T-helper 1 cell treated with Interleukin-12 subunit alpha and Interleukin-12 subunit beta and Interleukin-4 antibody, amounts not matched to agents 30 ng/mL and 1 ng/mL, for 36 hours (primary cell): ENCODE data around the gene KIF23. TPM values are rescaled to one million over a fixed set of nuclear protein-coding genes. Genes with fewer than 3 reads are reported as not detected.
"Not testable (repeated sequence)": the region's sequence is repeated elsewhere in the genome, so short reads cannot be mapped to it uniquely, and the experiment has no call there.

Experiments used
- intact Hi-C: fragments of 100-400 bp; cut with micrococcal nuclease; formaldehyde crosslinking; loops from one replicate; pipeline ENCODE4 v1.15.1; 2024
- total RNA-seq: library from RNA; stranded (reverse); gene quantifications from 2 replicates; pipeline ENCODE4 v1.2.3, GENCODE V29; 2022

KIF23 gene
- total RNA-seq = 46.4 and 47.2 TPM in 2 replicates

DNA sequence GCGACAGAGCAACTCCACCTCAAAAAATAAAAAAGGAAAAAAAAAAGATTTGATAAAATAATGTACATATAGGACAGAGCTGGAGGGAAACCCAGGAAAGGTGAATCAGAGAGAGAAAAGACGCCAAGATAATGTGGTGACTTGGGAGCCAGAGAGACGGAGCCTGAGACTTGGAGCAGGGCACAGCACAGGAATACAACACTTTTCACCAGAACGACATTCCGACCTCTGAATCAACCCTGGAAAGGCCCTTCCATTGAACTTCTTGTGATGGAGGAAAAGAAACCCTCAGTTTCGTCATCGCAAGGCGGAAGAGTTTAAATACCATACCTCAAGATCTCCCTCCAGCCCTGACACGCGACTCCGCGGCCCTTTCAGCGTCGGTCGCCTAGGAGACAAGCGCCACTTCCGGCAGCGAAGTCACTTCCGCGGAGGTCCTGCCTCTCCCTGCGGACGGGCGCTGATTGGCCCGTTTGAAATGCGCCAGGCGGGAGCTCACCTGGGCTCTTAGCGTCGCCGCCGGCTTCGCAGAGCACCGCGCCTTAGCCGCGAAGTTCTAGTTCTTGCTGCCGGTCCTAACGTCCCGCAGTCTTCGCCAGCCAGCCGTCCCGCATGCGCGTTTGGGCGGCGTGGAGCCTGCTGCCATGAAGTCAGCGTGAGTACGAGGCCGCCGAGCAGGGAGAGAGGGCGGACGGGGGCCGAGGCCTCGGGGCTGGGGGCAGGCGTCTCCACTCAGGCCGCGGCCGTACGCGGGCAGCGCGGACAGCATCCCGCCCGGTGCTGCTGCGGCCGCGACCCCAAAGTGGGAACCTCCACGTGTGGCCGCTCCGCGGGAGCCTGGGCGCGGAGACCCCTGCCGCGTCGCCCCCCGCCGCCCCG is at the start of gene KIF23:
Gene KIF23 (plus strand): TSS at position 528 of the 879 bp plus-strand sequence. CDS start 117 bp downstream, at position 645.
- intact Hi-C loops = loop anchor here (1.0 to 10.0 kb wide), 8 partner anchors 29 to 1359 kb away; partner anchors contain the start of genes GLCE, PIAS1 and RPLP1

DNA sequence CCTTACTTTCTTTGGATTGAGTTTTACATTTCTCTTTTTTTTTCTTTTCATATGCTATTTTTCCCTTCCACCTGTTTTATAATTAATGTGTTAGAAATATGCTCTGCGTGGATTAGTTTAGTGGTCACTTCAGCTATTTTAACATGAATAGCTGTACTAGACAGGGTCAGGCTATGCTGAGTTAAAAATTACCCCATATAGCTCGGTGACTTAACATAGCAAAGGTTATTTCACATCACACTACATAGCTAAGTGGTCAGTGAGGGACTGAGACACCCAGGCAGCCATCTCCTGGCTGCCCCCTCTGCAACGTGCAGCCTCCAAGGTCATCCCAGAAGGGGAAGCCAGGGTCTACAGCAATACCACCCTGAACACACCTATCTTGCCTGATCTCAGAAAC is 46.9 kb upstream of the KIF23 start:
- intact Hi-C loops = no loop called here

DNA sequence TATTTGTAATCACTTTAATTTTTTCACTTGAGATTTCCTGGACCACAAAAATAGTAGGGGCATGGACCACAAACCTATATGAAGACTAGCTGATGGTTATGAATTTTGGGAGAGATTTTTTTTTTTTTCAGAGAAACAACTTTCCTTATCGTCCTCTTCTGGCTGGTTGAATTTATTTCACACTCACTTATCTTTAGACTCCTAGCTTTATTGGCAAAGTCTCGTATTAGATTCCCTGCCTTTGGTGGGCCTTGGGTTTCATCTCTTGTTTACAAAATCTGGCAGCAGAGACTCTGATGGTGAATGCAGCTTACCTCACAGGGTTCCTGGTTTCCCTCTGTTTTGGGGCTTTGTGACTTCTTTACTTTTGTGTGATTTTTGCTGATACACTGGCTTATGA is 44.5 kb upstream of the KIF23 start:
- intact Hi-C loops = no loop called here

DNA sequence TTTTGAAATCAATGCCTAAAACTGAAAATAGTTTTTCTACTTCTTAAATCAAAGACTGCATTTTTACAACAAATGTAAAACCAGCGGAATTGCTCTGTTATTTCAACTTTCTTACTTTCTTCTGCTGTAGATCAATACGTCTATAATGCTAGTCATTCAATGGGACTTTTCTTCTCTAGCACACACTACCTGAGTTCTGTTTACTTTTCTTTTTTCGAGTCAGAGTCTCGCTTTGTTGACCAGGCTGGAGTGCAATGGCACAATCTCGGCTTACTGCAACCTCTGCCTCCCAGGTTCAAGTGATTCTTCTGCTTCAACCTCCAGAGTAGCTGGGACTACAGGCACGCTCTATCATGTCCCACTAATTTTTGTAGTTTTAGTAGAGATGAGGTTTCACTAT is 40.7 kb upstream of the KIF23 start:
- intact Hi-C loops = no loop called here

DNA sequence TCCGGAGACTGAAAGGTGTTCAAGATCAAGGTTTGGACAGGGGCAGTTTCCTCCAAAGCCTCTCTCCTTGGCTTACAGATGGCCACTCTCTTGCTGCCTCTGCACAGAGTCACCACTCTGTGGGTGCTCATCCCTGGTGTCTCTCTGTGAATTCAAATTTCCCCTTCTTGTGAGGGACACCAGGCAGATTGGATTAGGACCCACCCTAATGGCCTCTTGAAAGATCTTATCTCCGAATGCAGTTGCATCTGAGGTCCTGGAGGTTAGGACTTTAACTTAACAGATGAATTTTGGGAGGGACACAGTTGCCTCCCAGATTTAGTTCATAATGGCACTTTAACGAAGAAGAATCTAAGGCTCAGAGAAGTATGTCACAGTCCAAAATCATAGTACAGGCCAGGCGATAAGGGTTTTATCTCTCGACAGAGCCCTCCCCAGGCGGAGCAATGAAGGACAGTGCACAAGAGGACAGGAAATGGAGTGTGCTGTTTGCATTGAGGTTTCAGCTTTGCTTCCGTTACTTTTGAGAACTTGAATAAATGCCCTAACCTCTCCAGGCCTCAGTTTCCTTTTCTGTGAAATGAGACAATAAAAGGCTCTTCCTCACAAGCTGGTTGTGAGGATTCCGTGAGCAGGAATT is 38.9 kb upstream of the KIF23 start:
- intact Hi-C loops = no loop called here

DNA sequence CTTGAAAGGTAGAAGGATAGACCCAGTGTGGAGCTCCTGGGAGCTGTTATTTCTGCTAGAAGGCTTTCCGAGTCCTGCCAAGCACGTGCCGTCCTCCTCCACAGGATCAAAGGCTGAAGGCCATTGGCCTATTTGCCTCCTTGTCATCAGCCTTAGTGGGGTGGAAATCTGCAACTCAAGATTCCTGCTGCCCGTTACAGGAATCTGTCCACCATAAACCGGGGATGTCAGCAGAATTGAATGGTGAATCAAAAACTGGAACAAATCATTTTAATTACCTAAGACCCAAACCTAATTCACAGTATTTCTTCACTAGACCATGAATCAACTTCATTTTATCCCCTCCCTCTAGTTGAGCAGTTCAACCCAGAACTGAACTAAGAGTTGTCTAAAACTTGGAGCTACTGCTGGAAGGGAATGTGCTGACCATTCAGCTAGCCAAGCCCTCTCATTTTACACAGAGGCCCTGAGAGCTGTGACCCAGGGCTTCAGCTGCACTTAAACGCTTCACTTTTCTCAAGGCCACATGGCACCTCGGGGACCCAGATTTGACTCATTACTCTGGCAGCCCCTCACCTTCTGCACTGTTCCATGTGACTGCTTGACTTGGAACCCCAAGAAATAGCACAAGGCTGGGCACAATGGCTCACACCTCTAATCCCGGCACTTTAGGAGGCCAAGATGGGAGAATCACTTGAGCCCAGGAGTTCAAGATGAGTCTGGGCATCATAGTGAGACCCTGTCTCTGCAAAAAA is 36.8 kb upstream of the KIF23 start:
- intact Hi-C loops = no loop called here

DNA sequence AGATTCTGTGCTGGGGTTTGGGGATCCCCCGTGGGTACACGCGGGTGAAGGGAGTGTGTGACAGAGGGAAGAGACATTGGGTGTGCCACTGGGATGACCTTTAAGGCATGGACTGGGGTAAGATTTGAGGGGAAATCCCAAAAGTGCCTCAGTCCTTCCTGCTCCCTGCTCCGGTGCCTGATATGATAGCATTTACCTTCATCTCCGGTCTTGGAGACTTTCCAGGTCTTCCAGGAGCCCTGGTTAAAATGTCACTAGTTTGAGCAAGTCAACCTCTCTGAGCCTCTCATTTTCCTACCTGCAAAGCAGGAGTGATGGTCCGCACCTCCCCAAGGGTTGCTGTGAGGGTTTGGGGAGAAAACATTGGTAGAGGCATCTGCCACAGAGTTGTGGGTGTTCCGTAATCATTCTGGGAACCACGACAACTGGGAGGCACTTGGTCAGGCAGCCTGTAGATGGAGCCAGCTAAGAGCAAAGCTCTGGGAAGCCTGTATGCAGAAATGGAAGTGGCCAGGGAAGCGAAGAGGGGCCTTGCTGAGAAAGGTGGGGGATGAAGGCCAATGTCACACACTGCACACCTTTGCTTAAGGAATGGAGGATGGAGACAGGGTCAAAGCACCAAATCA is 33.9 kb upstream of the KIF23 start:
- intact Hi-C loops = no loop called here

DNA sequence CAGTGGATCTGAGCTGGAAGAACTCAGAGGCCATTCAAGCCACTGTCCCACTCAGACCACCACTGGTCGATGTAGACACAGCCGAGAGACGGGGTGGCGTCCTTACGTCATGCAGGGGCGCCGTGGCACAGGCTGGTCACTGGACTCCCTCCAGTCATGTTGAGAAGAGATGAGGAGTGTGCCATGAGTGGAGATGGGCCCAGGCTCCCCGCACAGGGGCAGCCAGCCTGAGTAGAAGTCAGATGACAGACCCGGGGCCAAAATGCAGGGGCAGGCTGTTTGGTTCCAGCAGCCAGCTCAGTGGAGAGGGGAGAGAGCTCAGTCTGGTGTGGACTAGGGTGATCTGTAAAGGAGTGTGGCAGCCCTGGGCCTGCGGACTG is 33.4 kb upstream of the KIF23 start:
- intact Hi-C loops = no loop called here

DNA sequence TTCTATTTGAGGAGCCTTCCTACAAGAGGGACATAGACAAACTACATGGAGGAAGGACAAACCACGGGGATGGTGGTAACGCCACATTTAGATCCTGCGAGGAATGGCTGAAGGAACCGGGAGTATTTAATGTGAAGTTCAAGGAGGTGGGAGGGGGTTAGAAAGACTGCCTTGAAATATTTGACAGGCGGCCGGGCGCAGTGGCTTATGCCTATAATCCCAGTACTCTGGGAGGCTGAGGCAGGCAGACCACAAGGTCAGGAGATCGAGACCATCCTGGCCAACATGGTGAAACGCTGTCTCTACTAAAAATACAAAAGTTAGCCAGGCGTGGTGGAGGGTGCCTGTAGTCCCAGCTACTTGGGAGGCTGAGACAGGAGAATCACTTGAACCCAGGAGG is 32.0 kb upstream of the KIF23 start:
- intact Hi-C loops = not testable (repeated sequence)

DNA sequence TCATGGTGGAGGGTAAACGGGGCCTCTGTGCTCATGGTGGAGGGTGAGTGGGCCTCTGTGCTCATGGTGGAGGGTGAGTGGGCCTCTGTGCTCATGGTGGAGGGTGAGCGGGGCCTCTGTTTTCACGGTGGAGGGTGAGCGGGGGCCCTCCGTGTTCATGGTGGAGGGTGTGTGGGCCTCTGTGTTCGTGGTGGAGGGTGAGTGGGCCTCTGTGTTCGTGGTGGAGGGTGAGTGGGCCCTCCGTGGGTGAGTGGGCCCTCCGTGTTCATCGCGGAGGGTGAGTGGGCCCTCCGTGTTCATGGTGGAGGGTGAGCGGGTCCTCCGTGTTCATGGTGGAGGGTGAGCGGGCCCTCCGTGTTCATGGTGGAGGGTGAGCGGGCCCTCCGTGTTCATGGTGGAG is 30.1 kb upstream of the KIF23 start:
- intact Hi-C loops = not testable (repeated sequence)

DNA sequence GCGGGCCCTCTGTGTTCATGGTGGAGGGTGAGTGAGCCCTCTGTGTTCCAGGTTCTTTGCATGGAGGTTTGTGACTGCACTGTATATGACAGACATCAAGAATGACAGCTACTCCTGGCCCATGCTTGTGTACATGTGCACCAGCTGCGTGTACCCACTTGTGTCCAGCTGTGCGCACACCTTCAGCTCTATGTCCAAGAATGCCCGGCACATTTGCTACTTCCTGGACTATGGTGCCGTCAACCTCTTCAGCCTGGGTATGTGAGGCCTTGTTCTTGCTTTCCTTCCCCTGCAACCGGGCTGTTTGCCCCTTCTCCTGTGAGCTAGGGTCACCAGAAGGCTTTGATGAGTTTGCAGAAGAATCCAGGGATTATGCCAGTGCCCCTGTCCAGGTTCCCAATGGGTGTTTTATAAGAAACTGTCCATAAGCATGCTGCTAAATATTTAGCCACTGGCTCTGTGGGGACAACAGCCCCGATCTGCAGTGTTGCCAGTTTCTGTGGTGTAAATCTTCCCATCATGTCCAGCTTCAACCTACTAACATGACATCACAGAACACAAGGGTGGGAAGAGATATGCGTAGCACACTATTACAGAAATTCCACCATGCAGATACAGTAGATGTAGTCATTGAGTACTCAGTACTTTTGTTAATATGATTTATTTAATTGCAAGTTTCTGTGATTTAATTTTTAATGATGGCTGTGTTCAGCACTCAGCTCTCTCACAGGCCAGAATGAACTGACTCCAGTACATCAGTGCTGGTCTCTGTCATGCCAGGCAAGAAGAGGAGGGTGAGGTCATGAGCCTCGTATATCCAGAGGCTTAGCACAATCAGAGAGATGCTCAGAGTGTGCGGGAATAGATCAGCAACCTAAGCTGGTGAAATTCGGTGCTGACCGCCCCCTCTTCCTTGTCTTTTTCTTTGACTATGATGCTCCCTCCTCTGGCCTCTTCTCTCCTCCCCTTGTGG is 29.2 kb upstream of the KIF23 start:
- intact Hi-C loops = no loop called here

DNA sequence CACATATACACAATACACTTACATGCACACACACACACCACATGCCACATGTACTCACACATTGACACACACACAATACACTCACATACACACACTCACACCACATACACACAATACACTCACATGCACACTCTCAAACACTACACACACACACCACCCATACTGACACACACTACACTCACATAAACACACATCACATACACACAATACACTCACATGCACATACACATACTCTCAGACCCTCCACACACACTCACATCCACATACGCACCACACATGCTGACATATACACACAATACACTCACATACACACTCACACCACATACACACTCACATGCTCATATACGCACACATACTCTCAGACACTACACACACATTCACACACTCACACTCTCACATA is 28.3 kb upstream of the KIF23 start:
- intact Hi-C loops = no loop called here

DNA sequence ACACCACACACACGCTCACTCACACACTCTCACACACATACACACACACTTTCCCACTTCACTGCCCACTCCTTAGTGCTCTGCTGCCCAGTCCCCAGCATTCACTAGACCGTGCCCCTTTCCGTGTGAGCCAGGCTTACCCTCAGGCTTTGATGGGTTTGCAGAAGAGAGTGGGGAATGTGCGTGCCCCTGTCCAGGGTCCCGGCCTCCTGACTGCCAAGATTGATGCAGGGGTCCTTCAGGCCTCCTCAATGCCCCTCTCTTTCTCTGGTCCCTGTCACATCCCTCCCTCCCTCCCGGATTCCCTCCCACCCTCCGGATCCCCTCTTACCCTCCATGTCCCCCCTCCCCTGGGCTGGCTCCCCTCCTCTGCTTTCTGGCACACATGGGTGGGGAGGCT is 27.9 kb upstream of the KIF23 start:
- intact Hi-C loops = no loop called here

DNA sequence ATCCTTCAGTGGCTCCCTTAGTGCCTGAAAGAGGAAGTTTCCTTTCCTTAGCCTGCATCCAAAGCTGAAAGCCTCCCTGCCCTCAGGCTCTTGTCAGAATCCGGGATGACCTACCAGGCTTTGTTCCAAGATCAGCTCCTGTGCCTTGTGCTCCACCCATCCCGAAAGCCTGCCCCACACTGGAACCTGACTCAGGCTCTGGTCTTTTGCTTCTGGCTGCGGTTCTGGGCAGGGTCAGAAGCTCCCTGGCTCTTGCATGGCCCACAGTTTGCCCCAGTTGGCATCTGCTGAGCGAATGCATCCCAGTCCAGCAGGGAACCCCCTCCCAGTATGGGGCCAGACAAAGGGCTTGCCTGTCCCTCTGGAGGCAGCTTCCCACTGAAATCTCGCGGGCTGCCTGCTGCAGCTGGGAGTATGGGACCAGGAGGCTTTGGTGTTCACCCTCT is 25.9 kb upstream of the KIF23 start:
- intact Hi-C loops = no loop called here

DNA sequence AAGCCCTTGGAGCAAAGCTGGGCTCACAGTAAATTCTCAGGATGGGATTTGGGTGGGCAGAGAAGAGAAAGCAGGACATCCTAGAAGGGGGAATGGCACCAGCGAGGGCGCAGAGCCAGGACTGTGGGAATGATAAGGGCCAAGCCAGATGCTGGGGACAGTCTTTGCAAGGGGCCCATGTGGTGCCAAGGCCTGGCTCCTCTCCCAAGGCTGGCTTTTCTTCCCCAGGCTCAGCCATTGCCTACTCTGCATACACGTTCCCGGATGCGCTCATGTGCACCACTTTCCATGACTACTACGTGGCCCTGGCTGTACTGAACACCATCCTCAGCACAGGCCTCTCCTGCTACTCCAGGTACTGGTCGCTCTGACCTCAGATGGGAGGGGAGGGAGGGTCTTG is 24.7 kb upstream of the KIF23 start:
- intact Hi-C loops = no loop called here

DNA sequence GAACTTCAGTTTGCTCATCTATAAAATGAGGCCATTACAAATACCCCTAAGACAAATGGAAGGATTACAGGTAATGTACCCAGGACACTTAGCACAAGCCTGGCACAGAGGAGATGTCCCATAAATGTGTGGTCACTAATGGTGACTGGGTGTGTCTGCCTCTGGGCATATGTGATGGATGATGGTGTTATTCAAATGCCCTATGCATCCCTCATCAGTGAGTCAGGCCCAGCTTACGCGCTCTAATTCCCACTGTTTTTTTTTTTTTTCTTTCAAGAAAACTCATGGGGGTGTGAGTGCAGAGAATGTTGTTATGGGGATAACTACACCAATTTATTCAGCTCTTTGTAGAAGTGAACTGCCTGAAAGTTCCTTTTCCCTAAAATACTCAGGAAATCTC is 23.6 kb upstream of the KIF23 start:
- intact Hi-C loops = no loop called here

DNA sequence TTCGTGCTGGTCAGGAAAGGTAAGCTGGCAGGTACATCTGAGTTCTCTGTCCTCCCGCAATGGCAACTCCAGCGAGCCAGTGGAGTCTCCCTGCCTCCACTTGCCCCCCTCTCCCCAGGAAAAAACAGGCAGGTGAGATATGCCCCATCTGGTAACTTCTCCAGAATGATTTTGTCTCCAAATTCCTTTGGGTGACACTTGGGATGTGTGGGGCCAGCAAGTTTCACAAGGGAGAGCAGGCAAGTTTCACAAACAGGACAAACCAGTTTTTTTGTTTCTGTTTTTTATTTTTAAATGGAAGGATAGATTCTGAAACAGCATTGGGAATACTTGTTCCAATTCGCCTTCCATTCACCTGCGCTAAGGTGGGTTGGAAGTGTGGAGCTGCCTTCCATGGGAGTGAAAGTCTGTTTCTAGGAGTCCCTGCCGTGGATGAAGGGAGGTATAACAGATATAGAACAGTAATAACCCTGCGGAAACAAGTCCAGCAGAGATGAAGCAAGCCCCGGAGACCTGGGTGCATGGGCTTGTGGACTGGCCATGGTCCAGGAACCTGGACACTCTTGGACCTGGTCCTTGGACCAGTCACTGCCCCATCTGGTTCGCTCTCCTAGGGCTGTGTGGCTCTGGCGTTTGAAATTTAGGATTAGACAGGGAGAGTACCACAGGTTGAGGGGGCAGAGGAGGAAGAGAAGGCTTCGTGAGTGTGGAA is 22.9 kb upstream of the KIF23 start:
- intact Hi-C loops = no loop called here

DNA sequence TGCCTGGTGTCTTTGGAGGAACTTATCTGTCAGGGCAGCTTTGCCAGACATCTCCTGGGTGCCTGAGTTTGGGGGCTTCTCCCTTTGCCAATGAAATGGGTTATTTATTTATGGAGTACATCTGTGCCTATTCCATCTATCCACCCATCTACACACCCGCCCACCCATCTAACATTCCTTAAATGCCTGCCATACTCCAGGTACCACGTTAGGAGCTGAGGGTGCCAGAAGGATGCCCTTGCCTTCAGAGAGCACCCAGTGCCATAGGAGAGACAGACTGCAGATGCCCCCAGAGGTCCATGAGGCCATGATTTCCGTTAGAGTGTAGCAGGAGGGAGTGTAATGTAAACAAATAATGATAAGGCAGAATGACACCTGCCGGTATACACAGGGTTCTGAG is 21.8 kb upstream of the KIF23 start:
- intact Hi-C loops = no loop called here

DNA sequence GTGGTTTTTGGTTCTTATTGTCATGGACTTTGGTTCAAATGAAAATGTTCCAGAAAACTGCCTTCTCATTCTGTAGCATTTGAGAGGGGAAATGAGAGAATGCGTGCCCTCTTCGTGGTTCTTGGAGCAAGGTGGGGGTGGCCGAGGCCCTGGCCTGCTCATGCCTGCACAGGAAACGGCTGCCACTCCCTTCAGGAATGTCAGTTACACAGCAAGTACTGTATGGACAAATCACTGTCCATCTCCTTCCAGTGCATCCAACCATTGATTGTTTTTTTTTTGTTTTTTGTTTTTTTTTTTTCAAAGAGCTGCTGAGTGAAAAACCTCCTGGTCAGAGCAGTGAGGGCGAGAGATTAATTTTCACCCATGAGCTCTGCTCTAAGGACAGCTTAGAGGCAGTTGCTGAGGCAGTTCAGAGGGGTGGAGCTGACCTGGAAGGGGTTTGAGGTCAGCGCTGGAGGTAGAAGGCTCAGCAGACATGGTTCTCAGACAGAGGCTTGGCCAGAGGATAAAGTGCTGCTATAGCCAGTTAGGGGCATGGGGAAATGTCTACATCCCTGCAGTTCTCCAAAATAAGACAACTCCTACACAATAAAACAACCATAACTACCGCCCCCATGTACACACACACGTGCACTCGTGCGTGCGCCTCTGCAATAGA is 20.2 kb upstream of the KIF23 start:
- intact Hi-C loops = loop anchor here (1.0 kb wide), 2 partner anchors 234 to 335 kb away; partner anchors contain the start of gene GLCE
